ENCODE data around the gene ABLIM1.

ABLIM1 gene

GRCh38 chr10:114646426-114646825 lies 11.6 kb downstream of the ABLIM1 start:
- TF ChIP-seq, protein P1, sequence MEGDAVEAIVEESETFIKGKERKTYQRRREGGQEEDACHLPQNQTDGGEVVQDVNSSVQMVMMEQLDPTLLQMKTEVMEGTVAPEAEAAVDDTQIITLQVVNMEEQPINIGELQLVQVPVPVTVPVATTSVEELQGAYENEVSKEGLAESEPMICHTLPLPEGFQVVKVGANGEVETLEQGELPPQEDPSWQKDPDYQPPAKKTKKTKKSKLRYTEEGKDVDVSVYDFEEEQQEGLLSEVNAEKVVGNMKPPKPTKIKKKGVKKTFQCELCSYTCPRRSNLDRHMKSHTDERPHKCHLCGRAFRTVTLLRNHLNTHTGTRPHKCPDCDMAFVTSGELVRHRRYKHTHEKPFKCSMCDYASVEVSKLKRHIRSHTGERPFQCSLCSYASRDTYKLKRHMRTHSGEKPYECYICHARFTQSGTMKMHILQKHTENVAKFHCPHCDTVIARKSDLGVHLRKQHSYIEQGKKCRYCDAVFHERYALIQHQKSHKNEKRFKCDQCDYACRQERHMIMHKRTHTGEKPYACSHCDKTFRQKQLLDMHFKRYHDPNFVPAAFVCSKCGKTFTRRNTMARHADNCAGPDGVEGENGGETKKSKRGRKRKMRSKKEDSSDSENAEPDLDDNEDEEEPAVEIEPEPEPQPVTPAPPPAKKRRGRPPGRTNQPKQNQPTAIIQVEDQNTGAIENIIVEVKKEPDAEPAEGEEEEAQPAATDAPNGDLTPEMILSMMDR (IDR thresholded peaks at IDR 0.05; ENCODE audit: poor library complexity, severe bottlenecking) = no peak
- no peaks in the 10 kb centered on the region for H3K36me3 ChIP-seq (ENCODE audit: low read depth)
- H3K4me3 ChIP-seq (ENCODE audit: severe bottlenecking) = no peak overlapping the region
- H3K27ac ChIP-seq (ENCODE audit: poor library complexity, severe bottlenecking) = no peak overlapping the region
- H3K27me3 ChIP-seq (ENCODE audit: insufficient read depth, poor library complexity, severe bottlenecking) = no peaks in the 10 kb centered on the region
- no peaks in the 10 kb centered on the region for H3K9me3 ChIP-seq (ENCODE audit: severe bottlenecking)
- peaks cover 16% of the 10 kb centered on the region for H3K4me1 ChIP-seq (ENCODE audit: insufficient read depth, poor library complexity, severe bottlenecking)
- ATAC-seq (ENCODE audit: low read depth) (no peak), DNase-seq (ENCODE audit: low spot score) (no peak)

DNA sequence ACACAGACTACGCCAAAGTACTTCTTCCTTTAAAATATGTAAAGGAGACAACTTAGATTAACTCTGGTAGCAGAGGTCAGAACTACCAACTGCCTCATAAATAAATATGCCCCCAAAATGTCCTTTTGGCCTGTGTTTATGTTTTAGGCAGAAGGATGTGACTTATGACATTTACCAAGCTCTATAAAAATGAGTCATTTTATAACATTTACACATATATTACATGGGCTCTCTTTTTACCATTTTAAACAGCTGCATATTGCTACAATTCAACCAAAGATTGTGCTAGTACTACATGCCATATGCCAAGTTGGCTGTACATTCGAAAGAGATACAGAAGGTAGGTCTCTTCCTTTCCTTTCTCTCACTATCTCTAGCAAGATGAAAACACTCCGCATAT lies 12.4 kb downstream of the ABLIM1 start:
- H3K4me3 ChIP-seq (ENCODE audit: severe bottlenecking) = no peak overlapping the region
- H3K4me1 ChIP-seq (ENCODE audit: insufficient read depth, poor library complexity, severe bottlenecking) = peaks cover 16% of the 10 kb centered on the region
- ATAC-seq (ENCODE audit: low read depth) (no peak), DNase-seq (ENCODE audit: low spot score) (no peak)
- no peaks in the 10 kb centered on the region for H3K36me3 ChIP-seq (ENCODE audit: low read depth)
- H3K9me3 ChIP-seq (ENCODE audit: severe bottlenecking) = no peaks in the 10 kb centered on the region
- no peak overlapping the region for H3K27ac ChIP-seq (ENCODE audit: poor library complexity, severe bottlenecking)
- no peaks in the 10 kb centered on the region for H3K27me3 ChIP-seq (ENCODE audit: insufficient read depth, poor library complexity, severe bottlenecking)
- TF ChIP-seq, protein P1 (IDR thresholded peaks at IDR 0.05; ENCODE audit: poor library complexity, severe bottlenecking) = no peak

GRCh38 chr10:114643158-114643557 lies 14.9 kb downstream of the ABLIM1 start:
- no peaks in the 10 kb centered on the region for H3K36me3 ChIP-seq (ENCODE audit: low read depth)
- DNase-seq (ENCODE audit: low spot score) (no peak), ATAC-seq (ENCODE audit: low read depth) (no peak)
- H3K9me3 ChIP-seq (ENCODE audit: severe bottlenecking) = no peaks in the 10 kb centered on the region
- no peaks in the 10 kb centered on the region for H3K27me3 ChIP-seq (ENCODE audit: insufficient read depth, poor library complexity, severe bottlenecking)
- TF ChIP-seq, protein P1 (IDR thresholded peaks at IDR 0.05; ENCODE audit: poor library complexity, severe bottlenecking) = no peak
- no peak overlapping the region for H3K27ac ChIP-seq (ENCODE audit: poor library complexity, severe bottlenecking)
- no peak overlapping the region for H3K4me3 ChIP-seq (ENCODE audit: severe bottlenecking)
- peaks cover 7% of the 10 kb centered on the region for H3K4me1 ChIP-seq (ENCODE audit: insufficient read depth, poor library complexity, severe bottlenecking)

GRCh38 chr10:114642729-114643128 lies 15.3 kb downstream of the ABLIM1 start:
- no peak for ATAC-seq (ENCODE audit: low read depth)
- Histone ChIP-seq H3K36me3 (ENCODE audit: low read depth) (no peaks in the 10 kb centered on the region), H3K27me3 (ENCODE audit: insufficient read depth, poor library complexity, severe bottlenecking) (no peaks in the 10 kb centered on the region), H3K4me3 (ENCODE audit: severe bottlenecking) (no peak overlapping the region), H3K4me1 (ENCODE audit: insufficient read depth, poor library complexity, severe bottlenecking) (peaks cover 3% of the 10 kb centered on the region), H3K9me3 (ENCODE audit: severe bottlenecking) (no peaks in the 10 kb centered on the region), H3K27ac (ENCODE audit: poor library complexity, severe bottlenecking) (no peak overlapping the region)
- TF ChIP-seq, protein P1 (IDR thresholded peaks at IDR 0.05; ENCODE audit: poor library complexity, severe bottlenecking) = no peak
- DNase-seq (ENCODE audit: low spot score) = no peak

- Histone ChIP-seq H3K4me3 (ENCODE audit: severe bottlenecking) (no peak overlapping the region), H3K9me3 (ENCODE audit: severe bottlenecking) (no peaks in the 10 kb centered on the region), H3K4me1 (ENCODE audit: insufficient read depth, poor library complexity, severe bottlenecking) (peaks cover 10% of the 10 kb centered on the region), H3K27ac (ENCODE audit: poor library complexity, severe bottlenecking) (no peak overlapping the region), H3K36me3 (ENCODE audit: low read depth) (no peaks in the 10 kb centered on the region), H3K27me3 (ENCODE audit: insufficient read depth, poor library complexity, severe bottlenecking) (no peaks in the 10 kb centered on the region)
- TF ChIP-seq, protein P1 (IDR thresholded peaks at IDR 0.05; ENCODE audit: poor library complexity, severe bottlenecking) = no peak
- DNase-seq (ENCODE audit: low spot score) (no peak), ATAC-seq (ENCODE audit: low read depth) (peak; percentile 22; the same call in 1 of the 3 replicates)
These were observed 19.1 kb downstream of the ABLIM1 start for GRCh38 chr10:114638821-114639625.

Data from RWPE2 (cell line).